GM12891 (cell line): ENCODE measurements around the gene TUB.

Experiments used
- POLR2A ChIP-seq: IDR thresholded peaks from 2 replicates; pipeline ENCODE4 v1.6.1; 2011; ENCODE audit warnings: low read depth, low read length, control low read depth
- POLR2AphosphoS5 ChIP-seq: IDR thresholded peaks from 2 replicates; pipeline ENCODE4 v1.6.1; 2011; ENCODE audit warnings: low read depth, low read length, control low read depth
- TAF1 ChIP-seq: IDR thresholded peaks from 2 replicates; pipeline ENCODE4 v1.6.1; 2011; ENCODE audit warnings: low read depth, low read length, control low read depth

- TF ChIP-seq POLR2AphosphoS5, result no peak
- TF ChIP-seq POLR2A, result no peak
- no peak for TF ChIP-seq TAF1
Measured at GRCh38 chr11:8083871-8084281, 2.9 kb downstream of the TUB start.
